ENCODE measurements around the gene CLEC2A.

CLEC2A gene

DNA sequence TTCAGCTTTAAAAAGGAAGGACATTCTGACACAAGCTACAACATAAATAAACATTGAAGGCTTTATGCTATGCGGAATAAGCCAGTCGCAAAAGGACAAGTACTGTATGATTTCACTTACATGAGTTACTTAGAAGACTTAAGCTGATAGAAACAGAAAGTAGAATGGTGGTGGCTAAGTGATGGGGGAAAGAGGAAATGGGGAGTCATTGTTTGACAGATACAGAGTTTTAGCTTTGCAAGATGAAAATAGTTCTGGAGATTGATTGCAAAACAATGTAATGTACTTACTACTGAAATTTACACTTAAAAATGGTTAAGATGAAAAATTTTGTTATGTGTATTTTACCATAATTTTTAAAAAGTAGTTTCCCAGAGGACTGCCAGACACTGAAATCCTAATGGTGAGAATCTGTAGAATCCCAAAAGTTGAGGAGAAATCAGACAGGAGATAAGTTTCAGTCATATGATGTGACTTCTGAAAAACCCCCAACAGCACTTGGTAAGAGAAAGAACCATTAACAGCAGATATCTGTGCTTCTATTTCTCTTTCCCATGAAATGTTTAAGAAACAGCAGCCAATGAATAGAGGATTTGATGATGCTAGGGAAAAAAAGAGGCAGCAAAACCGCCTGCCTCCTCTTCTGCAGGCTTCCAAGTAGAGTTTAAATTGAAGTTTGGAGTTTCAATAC lies 16.6 kb upstream of the CLEC2A start:
- H3K4me3 ChIP-seq (ENCODE audit: low read depth, low read length) = no peak overlapping the region
- TF ChIP-seq, protein P1, sequence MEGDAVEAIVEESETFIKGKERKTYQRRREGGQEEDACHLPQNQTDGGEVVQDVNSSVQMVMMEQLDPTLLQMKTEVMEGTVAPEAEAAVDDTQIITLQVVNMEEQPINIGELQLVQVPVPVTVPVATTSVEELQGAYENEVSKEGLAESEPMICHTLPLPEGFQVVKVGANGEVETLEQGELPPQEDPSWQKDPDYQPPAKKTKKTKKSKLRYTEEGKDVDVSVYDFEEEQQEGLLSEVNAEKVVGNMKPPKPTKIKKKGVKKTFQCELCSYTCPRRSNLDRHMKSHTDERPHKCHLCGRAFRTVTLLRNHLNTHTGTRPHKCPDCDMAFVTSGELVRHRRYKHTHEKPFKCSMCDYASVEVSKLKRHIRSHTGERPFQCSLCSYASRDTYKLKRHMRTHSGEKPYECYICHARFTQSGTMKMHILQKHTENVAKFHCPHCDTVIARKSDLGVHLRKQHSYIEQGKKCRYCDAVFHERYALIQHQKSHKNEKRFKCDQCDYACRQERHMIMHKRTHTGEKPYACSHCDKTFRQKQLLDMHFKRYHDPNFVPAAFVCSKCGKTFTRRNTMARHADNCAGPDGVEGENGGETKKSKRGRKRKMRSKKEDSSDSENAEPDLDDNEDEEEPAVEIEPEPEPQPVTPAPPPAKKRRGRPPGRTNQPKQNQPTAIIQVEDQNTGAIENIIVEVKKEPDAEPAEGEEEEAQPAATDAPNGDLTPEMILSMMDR (IDR thresholded peaks at IDR 0.05; ENCODE audit: low read depth, low read length) = no peak

DNA sequence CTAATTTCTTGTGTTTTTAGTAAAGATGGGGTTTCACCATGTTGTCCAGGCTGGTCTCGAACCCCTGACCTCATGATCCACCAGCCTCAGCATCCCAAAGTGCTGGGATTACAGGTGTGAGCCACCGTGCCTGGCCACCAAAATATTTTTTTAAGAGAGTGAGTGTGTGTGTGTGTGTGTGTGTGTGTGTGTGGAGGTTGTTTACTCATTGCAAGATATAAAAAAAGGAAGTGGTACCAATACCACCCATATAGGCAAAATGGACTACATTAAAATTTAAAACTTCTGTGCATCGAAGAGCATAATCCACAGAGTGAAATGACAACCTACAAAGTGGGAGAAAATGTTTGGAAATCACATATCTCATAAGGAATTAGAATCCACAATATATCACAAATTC lies 15.5 kb upstream of the CLEC2A start:
- no peak overlapping the region for H3K4me3 ChIP-seq (ENCODE audit: low read depth, low read length)
- TF ChIP-seq, protein P1 (IDR thresholded peaks at IDR 0.05; ENCODE audit: low read depth, low read length) = no peak

DNA sequence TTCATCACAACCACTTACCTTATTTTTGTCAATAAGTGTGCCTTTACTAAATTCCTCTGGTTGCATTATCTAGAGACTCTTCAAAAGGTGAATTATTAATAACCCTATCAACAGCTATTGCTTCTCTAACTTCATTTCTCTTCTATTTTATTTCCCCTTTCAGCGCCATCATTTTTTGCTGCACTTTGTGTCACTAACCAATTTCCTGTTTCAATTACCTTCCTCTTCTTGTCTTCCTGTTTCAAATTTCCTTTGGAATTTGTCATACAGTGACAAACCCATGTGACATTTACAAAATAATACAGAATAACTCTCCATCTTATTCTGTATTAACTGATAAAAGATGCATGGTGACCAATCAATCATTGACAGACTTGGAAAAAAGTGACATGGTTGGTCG lies 12.2 kb upstream of the CLEC2A start:
- TF ChIP-seq, protein P1 (IDR thresholded peaks at IDR 0.05; ENCODE audit: low read depth, low read length) = no peak

DNA sequence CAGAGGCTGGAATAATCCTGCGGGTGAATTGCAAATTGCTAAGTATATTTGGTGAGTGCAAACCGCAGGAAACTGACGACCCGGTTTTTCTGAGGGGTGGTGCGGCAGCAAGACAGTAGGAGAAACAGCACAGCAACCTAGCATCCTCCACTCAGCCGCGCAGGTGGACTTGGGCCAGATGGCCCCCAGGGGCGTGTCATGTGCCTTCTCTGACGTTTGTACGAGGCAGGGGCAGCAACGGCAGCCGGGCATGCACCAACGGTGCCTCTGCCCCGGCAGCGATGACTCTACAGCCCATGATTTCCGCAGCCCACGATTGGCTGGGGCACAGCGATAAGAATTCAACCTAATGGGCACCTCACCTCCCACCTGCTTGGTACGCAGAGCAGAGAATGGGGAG lies 11.1 kb upstream of the CLEC2A start:
- no peak overlapping the region for H3K4me3 ChIP-seq (ENCODE audit: low read depth, low read length)
- TF ChIP-seq, protein P1 (IDR thresholded peaks at IDR 0.05; ENCODE audit: low read depth, low read length) = no peak

More for the DNA sequence above, 12.2 kb upstream of the CLEC2A start:
- no peak overlapping the region for H3K4me3 ChIP-seq (ENCODE audit: low read depth, low read length)

DNA sequence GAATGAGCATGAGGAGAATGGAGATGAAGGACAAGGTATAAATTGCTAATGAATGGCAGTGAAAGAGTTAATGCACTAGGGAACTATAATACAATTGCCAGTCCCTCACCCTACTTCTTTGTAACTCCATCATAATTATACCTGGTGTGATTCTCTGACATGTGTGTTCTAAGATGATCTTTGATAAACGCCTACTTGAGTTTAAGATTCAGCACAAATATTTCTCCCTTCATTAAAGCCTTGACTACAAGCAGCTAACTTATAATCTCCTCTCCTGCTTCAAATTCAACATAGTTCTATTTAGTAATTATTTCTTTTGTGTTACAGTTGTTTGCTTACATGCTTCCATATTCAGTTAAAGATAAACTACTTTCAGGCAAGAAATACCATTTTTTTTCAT lies 9.7 kb upstream of the CLEC2A start:
- TF ChIP-seq, protein P1 (IDR thresholded peaks at IDR 0.05; ENCODE audit: low read depth, low read length) = no peak
- no peak overlapping the region for H3K4me3 ChIP-seq (ENCODE audit: low read depth, low read length)

DNA sequence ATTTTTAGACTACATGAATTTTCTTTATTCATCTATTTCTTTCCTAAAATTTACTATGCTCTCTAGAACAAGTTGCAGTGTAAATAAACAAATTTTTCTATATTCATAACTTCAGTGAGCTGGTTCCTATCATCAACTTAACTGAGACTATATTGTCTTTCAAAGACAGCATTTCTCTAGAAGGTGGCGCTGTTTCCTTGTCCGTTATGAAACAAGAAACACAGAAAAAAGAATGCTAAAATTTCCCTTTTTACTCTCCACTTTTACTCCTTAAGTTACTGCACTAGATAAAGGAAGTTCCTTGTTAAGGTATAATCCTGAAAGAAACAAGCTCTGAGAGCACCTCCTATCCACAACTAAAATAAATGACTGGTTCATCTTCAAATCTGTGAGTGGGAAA lies 8.2 kb upstream of the CLEC2A start:
- no peak overlapping the region for H3K4me3 ChIP-seq (ENCODE audit: low read depth, low read length)
- TF ChIP-seq, protein P1 (IDR thresholded peaks at IDR 0.05; ENCODE audit: low read depth, low read length) = peak; percentile 27; the same call in 1 of the 2 replicates

DNA sequence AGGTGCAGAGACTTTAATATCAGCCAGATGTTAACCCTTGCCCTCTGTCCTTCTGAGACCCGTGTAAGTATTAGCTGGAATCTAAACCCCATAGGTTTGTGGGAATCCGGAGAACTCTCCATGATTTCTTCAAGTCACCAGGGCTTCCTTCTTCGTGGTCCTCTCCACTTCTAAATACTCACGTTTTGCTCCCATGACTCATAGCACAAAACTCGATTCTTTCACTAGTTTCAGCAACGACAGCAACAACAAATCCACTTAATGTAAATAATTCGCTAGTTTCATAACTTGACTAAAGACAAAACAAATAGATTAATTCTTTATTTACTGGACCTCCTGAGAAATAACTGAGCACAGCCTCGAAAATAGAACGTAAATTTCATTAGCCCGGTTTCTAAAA lies 4.4 kb upstream of the CLEC2A start:
- peak overlapping the region; percentile 7; the same call in 1 of the 2 replicates for H3K4me3 ChIP-seq (ENCODE audit: low read depth, low read length)
- TF ChIP-seq, protein P1 (IDR thresholded peaks at IDR 0.05; ENCODE audit: low read depth, low read length) = no peak

All from WI38 (cell line).